HG02642 (cell line): ENCODE measurements around the gene MXRA8.
"Not testable (repeated sequence)": the region's sequence is repeated elsewhere in the genome, so short reads cannot be mapped to it uniquely, and the experiment has no call there.

Experiments
- ATAC-seq: cut with Tn5 transposase; IDR thresholded peaks from one replicate; pipeline ENCODE4 v1.9.1; 2021; ENCODE audit warnings: mild to moderate bottlenecking; ENCODE audit not compliant: unreplicated experiment, poor library complexity

The MXRA8 gene, protein sequence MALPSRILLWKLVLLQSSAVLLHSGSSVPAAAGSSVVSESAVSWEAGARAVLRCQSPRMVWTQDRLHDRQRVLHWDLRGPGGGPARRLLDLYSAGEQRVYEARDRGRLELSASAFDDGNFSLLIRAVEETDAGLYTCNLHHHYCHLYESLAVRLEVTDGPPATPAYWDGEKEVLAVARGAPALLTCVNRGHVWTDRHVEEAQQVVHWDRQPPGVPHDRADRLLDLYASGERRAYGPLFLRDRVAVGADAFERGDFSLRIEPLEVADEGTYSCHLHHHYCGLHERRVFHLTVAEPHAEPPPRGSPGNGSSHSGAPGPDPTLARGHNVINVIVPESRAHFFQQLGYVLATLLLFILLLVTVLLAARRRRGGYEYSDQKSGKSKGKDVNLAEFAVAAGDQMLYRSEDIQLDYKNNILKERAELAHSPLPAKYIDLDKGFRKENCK

DNA sequence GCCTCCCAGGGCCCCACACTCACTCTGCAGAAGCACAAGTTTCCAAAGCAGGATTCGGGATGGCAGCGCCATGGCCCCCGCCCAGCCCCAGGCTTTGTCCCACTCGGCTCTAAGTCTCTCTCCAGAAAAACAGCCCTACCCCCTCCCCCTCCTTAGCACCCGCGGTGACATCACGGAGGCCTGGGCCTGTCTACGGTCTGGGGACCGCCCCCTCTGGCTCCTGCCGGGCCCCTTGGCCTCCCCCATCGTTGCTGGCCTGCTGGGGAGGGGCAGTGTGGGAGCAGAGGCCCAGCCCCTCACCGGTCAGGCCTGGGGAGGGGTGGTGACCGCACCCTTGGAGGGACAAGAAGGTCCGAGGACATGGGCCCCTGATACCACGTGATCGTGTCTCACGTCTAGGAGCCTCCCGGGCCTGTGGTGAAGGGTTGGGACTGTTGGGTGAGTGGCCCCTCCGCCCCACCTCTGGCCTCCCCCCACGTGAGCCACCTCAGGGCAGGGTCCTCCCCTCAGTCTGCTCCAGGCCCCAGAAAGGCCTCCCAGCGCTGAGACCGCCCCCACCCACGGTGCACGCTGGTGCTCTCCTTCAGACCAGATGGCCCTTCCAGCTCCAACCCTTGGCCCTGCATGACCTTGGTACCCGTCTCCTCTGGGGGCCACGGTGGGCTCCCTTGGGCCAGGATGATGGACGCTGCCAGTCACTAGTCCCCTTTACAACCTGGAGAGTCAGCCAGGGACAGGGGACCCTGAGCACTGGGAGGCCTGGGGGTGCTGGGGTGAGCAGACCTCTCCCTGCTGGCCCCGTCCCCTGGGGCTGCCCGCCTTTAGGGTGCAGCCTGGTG lies at the start of gene MXRA8:
MXRA8 (minus strand) TSS at position 123 of the 839 bp plus-strand sequence; CDS start at position 72, 51 bp downstream.
- ATAC-seq = no peak

DNA sequence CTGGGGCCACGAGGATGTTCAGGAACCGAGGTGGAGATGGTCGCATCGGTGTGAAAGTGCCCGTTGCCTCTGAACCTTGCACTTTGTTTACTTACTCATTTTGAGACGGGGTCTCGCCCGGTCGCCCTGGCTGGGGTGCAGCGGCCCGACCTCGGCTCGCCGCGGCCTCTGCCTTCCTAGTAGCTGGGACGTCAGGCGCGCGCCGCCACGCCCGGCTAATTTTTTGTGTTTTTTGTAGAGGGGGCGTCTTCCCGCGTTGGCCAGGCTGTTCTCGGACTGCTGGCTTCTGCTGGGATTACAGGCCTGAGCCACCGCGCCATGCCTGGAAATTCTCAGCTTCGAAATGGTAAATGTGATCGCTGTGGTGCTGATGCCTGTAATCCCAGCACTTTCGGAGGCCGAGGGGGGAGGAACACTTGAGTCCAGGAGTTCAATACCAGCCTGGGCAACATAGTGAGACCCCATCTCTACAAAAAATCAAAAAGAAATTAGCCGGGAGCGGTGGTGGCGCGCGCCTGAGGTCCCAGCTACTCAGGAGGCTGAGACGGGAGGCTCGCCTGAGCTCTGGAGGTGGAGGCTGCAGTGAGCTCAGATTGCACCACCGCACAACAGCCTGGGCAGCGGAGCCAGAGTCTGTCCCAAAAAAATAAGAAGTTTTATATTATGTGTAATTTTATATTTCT lies 49.4 kb upstream of the MXRA8 start:
- ATAC-seq = no peak

DNA sequence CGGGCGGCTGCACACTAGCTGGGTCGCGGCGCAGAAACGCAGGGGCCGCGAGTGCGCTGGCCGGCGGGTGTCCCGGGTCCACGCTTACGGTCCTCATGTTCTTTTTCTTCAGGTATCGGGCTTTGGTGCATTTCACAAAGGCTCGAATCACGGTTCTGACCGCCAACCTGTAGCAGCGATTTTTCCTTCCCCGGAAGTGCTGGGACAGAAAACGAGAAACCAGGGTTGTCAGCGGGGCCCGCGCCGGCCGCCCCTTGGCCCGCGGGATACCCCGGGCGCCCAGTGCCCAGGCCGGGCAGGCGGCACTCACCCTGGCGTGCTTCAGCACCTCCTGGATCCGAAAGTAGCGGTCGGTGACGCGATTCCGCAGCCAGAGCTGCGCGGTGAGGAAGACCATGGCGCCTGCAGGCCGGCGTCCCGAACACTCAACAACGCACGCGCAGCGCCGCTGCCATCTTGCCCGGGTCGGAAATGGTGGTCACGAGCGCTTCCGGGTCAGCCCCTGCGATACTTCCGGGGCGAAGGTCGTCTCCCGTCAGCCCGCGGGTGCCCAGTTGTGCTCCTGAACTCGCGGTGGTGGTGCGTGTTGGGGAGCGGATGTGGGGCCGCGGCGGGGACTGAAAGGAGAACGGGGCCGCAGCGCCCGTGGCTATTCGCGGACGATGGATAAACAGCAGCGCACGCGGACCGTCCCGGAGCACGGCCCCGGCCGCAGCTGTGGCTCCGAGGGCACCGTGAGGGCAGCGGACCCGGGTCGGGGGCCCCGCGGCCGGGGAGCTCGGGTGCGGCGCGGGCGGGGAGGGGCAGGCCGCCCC lies 48.7 kb upstream of the MXRA8 start, which contains the start of gene MRPL20:
MRPL20 (minus strand) TSS at position 473 of the 815 bp plus-strand sequence; CDS start at position 397, 76 bp downstream.
- peak; percentile 89 for ATAC-seq

DNA sequence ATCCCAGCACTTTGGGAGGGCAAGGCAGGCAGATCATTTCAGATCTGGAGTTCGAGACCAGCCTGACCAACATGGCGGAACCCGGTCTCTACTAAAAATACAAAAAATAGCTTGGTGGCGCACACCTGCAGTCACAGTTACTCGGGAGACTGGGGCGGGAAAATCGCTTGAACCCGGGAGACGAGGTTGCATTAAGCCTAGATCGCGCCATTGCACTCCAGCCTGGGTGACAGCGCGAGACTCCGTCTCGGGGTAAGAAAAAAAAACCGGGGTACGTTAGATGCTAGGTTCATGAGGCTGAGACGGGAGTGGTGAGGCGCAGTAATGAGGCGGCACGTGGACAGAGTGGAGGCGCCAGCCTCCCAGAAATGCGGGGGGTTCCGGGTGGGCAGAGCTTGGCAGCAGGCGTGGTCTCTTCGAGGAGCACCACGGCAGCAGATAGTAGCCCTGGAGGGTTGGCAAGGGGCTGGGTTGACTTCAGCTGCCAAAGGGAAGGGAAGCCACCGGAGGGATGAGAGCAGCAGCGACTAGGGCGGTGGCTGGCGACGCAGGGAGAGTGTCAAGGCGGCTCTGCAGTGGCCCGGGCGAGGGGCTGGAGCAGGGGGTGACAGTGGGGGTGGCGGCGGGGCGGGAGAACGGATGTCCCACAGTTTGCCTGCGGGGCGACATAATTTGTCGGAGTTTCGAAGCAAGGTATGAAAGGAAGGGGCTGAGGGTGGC lies 47.9 kb upstream of the MXRA8 start:
- ATAC-seq = no peak

DNA sequence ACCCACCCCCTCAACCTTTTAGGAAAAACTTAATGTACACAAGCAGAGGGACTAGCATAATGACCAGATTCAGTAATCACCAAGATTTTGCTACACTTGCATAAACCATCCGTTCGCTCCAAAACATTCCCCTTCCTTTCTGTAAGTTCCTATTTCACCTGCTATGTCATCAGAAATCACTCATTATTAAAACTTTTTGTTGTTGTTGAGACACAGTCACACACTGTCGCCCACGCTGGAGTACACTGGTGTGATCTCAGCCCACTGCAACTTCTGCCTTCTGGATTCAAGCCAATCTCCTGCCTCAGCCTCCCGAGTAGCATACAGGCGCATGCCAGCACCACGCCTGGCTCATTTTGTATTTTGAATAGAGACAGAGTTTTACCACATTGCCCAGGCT lies 45.3 kb upstream of the MXRA8 start:
- ATAC-seq = no peak

DNA sequence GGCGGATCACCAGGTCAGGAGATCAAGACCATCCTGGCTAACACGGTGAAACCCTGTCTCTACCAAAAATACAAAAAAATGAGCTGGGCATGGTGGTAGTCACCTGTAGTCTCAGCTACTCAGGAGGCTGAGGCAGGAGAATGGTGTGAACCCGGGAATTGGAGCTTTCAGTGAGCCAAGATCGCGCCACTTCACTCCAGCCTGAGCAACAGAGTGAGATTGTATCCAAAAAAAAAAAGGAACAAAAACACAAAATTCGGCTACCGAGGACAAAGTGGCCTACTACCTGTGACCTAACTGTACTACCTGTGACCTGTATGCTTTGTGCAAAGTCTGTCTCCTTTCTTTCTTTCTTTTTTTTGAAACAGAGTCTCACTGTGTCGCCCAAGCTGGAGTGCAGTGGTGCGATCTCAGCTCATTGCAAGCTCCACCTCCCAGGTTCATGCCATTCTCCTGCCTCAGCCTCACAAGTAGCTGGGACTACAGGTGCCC lies 44.6 kb upstream of the MXRA8 start:
- ATAC-seq = not testable (repeated sequence)

DNA sequence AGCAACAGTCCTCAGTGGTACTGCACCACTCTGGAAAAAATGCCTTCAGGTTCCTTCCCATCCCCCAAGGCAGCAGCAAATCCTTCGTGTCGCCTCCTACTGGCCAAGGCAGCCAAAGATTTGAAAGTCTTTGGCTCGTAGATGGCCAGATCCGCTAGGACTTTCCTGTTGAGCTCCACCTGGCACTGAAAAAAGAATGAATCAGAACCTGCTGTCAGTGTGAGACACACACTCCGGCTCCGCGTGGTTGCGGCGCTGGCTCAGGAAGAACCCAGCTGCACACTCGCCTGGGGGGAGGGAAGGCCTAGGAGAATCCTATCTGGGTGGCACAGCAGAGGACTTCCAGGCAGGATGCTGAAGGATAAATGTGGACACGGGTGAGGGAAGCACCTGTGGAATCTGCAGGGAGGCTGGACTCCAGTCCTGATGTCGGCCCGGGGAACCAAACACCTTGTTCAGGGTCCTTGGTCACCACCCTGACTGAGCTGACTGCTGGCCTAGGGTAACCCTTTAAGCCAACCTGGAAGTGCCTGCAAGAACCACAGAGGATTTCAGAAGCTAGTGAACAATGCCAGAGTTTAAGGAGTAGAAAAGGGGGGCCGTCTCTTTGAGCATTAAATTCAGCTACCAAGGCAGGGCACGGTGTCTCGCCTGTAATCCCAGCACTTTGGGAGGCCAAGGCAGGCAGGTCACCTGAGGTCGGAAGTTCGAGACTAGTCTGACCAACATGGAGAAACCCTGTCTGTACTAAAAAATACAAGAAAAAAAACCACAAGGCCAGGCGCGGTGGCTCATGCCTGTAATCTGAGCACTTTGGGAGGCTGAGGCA lies 43.9 kb upstream of the MXRA8 start:
- no peak for ATAC-seq

DNA sequence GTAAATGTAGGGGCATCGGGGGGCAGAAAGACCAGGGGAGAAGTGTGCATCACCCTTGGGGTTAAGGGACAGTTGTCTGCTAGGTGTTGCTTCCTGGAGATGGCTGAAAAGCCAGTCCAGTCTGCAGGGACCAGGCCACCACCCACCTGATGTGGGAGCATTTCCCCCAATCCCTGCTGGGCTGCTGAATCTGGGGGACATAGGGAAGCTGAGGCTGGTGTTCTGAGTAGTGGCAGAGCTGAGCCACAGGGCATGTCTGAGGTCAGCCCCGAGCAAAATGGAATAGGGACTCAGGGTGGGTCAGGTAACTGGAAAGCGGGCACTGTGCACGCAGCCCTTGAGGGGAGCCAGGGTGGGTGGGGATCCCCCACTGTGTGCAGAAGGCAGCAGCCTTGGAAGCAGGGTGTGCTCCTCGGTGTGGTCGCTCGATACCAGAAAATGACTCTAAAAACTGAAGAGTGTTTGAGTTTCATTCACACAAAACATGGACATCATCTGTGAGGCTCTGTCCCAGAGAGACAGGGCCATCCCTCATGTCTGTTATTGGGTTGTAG lies 43.2 kb upstream of the MXRA8 start:
- no peak for ATAC-seq

DNA sequence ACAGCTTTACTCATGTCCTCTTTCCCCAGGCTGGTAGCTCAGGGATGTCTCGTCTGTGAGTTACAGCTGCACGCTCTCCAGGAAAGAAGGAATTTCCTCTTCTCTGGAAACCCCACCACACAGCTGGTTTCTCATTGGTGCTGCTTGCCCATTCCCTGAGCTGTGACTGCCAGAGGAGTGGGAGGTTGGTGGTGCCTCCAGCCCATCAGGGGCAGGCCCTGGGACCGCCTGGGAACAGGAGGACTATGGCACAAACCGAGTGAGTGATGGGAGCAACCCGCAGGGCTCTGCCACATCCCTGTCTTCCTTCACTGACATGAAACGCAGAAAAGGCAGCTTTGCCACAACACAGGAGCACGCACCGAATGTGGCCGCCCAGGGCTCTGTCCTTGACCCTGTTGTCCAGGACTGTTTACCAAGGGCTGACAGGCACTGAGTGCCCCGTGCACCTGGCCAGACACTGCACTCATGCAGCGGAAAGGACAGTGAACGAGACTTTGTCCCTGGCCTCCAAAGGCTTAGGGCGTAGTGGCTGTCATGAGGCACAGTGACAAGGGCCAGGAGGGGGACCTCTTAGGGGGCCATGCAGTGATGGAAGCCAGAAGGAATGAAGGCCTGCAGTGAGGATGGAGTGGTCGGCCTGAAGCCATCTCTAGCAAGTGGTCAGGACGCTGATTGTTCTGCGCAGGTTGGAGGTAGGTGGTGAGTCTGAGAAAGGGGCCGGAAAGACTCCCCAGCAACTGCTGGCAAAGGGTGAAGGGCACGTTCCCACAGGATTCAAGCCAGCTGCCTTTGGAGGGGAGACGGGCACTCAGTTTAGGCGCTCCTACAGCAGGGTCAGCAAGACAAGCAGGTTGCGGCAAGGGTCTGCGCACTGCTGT lies 42.5 kb upstream of the MXRA8 start:
- ATAC-seq = no peak

DNA sequence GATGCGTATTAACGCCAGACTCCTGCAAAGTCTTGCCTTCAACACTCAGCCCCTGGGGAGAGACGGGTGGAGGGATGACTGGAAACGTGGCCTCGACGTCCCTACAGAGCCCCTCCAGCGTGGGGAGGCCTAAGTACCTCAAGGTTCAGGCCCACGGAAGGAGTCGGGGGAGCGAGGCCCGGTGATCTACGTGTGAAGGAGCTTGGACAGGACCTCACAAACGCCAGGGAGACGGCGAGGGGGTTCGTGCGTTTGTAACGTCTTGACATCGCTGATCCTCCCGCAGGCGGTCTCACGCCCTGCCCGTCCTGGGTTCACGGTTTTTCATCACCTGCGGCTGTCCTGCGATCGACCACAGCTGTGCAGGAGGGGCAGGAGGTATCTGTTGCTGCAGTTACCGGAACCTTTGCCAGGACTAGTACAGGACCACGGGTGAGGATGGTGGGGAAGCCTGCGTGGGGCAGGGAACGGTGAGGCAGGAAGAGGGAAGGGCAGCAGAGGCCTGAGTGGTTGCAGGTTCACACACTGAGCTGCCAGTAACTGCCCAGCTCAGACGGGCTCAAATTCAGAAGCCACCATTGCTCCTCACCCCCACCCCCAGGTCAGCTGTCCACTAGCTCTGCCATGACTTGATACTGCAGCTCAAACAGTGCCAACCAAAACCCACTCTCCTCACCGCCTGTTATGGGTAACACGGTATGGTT lies 41.7 kb upstream of the MXRA8 start:
- no peak for ATAC-seq

DNA sequence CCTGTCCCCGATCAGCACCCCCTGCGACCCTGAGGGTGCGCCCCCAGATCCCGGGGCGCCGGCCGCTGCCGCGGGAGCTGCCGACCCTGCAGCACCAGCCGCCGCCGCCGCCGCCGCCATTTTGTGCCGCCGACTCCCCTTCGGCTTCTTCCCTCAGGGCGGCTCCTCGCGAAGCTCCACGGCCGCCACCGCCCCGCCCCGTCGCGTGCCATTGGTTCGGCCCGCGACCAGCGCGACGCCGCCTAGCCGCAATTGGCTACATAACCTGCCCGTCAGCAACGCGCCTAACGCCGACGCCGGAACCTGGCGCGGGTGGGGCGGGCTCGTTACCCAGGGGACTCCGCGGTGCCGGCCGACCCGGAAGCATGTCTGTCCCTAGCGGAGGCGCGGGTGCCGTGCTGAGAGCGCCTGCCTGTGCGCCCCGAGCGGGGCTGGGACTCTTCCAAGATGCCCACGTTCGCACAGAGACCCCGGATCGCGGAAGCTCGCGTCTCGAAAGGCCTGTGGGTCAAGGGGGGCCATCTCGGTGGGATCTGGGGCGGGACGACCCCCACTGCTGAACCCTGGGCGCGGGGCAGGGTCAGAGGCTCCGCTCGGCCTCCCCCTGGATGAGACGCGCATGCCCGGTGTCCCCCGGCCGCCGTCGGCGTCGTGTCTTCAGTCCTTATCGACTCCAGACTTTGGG lies 41.0 kb upstream of the MXRA8 start, which contains the start of gene CCNL2:
CCNL2 (minus strand) TSS at position 149 of the 685 bp plus-strand sequence; CDS start at position 120, 29 bp downstream.
- peak; percentile 89 for ATAC-seq

DNA sequence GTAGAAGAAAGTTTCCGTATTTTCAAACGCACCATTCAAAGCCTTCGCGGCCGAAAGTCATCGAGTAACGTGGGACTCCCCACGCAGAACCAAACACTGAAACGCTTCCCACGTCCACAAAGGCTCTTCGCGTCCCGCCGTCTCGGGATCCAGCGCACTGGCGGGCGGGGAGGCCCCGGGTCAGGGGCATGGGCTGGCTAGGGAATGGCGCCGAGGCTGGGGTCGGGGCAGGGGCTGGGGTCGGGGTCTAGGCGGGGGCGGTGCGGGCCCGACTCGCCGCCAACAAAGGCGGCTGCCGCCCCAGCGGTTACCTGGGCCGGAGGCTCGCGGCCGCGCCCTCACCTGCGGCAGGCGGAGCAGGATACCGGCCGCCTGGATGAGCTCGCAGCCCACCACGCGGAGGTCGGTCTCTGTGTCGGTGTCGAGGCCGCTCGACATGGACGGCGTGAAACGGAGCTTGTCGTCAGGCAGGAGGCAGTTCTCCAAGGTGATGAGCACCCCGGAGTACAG lies 40.4 kb upstream of the MXRA8 start:
- ATAC-seq = peak; percentile 25

DNA sequence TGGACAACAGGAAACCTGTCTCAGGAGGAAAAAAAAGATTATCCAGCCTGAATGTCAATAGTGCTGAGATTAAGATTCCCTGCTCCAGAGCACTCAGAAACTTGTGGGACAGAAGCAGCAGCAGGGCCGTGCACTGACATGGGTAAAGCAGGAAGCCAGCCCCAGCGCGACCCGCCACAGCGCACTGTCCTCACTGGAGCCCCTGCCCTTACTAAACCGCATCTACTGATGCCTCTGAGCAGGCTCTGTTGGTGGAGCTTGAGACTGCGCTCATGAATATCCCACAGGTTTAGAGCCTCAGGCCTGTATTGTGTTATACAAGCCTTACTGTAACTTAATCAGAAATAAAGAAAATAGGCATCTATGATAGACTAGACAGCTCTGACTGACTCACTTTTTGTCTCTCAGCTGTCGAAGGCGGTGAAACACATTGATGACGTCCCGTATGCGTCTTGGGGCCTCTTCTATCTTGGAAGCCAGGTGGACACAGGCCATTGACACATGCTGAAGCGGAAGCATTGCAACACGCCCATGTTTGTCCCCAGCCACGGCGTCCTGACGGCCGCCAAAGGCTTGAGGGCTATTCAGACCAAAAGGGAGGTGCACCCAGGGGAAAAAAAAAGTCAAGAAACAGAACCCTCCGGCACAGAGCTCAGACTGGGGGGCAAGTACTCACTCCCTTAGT lies 39.6 kb upstream of the MXRA8 start:
- ATAC-seq = no peak

DNA sequence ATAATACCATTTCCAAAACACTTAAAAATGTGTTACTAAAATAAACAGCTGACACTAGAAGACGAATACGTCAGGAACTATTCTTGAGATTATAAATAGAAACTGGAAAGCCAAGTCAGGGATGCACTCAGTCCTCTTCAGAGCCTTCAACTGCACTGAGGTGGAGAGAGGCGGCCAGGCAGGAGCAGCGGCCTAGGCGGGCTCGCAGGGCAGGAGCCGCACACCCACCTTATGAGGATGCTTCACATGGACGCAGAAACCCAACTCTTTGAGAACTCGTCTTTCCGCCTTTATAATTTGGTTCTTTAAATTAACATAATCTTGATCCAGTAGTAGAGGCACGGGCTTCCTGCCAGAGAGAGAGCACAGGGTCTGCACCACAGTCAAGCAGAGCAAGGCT lies 36.8 kb upstream of the MXRA8 start:
- no peak for ATAC-seq

DNA sequence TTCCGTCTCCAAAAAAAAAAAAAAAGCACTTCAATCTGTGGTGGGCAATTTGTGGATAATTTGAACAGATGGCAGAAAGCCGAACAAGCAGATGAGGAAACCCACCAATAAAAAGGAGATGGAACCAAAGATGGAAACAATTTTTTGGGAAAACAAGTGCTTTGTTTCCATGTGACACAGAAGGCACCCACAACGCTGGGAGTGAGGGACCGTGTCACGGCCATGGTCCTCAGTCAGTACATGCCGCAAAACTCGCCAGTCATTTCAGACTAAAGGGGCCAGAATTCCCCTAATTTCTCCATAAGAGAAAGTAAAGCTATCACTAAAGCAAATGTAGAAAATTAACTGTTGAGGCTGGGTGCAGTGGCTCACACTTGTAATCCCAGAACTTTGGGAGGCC lies 35.8 kb upstream of the MXRA8 start:
- no peak for ATAC-seq
